HG03575 (cell line): ENCODE data around the gene ANTXR1.
"Not testable (repeated sequence)": the region's sequence is repeated elsewhere in the genome, so short reads cannot be mapped to it uniquely, and the experiment has no call there.

Experiments
- ATAC-seq: cut with Tn5 transposase; IDR thresholded peaks from one replicate; pipeline ENCODE4 v1.9.1; 2021; ENCODE audit not compliant: unreplicated experiment, insufficient number of reproducible peaks, low FRiP score; ENCODE audit errors: extremely low read depth

Gene ANTXR1

DNA sequence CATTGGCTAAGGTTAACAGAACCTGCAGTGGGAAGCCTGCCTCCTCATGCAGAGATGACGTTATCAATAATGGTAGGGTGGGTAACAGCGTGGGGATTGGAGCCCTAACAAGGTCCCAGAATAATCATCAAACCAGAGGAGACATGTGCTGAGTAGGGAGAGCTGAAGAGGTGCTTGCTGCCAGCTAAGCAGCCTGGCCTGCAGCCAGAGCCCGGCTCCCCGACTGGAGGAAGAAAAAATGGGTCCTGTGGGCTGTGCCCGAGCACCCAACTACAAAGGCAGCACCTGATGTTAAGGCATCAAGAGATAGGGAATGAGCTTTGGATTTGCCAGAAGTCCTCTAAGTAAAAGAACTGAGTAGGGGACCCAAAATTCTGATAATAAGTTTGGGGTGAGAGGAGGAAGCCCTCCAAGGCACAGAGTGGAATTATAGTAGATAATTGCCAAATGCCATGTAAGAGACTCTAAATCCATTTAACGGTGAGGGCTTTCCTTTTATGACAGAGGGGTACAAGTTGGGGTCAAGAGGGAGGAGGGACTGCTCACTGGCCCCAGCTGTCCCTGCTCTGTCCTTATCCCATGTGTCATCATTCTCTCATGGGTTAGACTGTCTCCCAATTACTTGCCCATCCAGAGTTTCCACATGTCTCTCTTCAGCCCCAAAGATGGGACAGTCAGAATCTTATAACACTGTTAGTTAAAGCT, 156.1 kb downstream of the ANTXR1 start:
- no peak for ATAC-seq

DNA sequence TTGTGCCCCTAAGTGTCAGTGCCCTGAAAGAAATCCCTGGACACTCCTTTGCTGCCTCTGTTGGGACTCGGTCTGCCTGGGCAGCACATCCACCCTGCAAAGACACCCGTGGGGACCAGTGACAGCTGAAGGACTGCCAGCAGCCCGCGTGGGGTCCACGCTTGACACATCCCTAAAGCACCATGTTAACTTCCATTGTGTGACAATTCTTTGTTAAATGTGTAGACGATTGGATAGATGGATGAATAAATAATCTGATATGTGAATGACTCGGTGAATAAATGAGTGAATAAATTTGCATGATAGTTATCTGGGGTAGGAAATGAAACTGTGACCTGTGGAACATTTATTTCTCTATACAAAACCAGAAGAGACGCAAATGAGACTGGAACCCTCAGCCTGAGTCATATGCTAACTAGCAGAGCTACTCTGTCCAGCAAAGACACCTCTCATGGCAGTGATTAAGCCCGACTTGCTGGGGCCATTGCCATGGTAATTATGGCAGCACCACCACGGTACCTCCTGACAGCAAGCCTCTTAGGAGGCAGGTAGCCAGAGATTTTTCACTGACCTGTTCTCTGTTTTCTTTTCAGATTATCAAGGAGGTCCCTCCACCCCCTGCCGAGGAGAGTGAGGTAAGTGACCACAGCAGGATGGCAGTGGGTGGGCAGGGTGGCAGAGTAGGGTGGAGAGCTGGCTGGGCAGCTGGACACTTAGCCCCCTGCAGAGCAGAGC, 156.8 kb downstream of the ANTXR1 start:
- no peak for ATAC-seq

DNA sequence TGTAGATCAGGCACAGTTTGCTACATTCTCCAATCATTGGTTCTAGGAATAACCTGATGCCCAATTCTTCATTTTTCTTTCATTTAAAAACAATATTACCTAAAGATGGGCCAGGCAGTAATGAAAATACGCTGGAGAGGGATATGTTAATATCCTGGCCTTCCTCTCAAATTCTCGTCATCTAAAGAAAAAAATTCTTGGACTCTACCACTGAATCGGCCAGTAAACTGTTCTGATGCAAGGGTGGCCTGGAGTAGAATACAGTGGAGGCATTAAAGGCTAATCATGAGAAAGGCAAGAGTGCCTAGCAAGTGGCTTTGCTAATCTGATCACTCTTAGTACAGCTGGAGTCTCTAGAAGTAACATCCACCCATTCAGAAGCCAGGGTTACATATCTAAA, 157.7 kb downstream of the ANTXR1 start:
- ATAC-seq: no peak

DNA sequence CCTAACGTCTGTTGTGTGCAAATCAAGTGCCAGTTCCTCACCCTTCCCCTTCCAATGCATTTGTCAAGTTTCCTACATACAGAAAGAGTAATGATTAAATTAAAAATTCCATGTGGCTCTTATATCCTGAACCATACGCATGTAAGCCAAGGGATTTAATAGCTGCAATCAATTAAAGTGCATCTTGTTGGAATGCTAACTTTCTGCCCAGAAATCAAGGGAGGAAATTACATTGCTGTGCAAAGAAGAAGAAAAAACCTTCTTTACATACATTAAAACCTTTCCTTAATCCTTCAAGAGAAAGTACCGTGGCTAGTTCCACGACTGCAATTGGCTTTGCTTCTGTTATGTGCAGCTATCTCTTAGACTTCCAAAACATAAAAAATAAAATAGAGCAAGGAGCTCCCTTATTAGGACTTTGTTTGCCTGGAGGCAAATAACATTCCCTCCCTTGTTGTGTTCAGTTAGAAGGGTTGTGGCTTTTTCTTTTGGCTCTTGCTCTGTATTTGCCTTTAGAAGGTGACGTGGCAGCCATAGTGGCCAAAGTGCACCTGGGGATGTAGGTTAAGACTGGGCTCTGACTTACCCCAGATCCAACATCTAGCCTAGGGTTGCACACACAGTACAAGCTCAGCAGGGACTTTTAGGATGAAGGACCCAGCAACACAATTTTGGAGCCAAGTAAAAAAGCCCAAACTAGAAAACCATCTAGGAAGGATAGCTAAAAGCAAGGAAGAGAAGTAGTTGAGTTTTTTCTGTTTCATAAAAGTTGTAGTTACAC, 158.3 kb downstream of the ANTXR1 start:
- no peak for ATAC-seq

DNA sequence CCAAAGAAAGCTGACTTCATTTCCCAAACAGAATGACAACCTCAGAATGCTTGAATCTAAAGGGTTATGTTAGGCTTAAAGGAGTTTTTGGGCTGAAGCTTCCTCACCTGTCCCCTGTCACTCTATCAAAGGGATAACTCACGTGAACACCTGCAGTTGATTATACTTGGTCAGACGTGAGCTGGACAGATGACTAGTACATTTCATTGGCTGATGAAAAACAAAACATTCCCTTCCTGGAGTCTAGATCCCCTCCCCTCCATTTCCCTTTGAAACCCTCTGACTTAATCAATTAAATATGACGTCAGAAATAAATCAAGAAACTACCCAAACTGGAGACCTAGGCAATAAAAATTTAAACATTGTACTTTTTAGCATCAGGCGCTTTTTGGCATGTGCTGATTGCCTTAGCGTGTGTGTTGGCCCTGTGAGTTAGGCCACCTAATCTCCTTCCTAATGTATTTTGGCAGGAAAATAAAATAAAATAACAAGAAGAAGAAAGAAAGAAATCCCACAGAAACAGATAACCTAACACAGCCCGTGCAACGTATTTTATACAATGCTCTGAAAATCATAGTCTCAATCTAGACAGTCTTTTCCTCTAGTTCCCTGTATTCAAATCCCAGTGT, 159.0 kb downstream of the ANTXR1 start:
- no peak for ATAC-seq

DNA sequence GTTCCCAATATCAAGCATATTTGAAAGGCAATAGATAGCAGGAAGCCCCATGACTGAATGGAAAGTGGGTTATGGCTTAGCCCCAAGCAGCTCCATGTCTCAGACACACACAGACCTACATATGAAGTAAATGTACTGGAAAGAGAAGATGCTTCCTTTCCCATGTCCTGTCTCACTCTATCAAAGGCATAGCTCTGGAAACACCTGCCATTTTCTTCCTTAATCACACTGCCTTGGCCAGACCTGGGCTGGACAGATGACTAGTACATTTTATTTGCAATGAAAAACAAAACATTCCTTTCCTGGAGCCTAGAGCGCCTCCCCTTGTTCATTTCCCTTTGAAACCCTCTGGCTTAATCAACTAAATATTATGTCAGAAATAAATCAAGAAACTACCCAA, 160.7 kb downstream of the ANTXR1 start:
- no peak for ATAC-seq

DNA sequence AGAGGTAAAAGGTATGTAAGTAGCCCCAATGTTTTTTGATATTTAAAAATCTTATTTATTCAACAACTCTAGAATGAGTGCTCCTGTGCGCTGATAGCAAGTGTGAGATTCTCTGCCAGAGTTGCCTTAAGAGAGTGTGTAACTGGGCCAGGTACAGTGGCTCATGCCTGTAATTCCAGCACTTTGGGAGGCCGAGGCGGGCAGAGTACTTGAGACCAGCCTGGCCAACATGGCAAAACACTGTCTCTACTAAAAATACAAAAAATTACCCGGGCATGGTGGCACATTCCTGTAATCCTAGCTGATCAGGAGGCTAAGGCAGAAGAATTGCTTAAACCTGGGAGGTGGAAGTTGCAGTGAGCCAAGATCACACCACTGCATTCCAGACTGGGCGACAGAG, 161.2 kb downstream of the ANTXR1 start:
- ATAC-seq: not testable (repeated sequence)

DNA sequence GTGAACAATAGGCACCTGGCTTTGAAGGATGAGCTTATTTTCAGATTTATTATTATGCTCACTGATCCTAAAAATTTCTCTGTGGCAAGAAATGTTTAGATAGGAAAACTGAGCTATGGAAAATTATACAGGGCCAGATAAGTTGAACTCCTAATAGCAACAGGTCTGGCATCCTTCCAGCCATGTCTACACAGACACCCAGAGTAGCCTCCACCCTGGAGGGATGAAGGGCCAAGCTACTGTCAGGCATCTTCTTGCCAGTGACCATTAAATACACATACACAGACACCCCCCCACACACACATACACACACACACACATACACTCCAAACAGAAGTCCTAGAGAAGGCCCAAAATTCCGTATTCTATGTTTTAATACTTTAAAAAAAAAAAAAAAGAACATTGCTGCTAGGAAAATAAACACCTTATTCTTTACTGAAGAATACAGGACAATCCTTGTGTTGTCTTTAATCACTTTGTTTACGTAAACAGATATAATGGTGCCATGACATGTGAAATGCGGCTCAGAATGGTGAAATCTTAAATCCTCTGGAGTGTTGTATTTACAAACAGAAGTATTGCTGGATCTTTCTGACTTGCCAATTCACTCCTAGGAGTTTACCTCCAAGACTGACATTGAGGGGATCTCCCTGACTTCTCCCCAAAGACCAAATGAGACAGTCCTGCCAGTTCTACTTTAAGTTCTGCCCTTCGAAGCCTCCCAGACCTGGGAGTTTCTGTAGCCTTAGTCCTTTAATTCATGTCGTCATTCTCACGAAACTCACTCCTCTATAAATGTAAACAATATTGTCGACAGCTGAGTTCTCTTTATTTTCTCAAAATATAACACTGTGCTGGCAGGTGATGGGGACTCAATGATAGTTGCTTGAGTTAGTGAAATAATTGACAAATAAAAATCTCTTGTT, 163.1 kb downstream of the ANTXR1 start:
- no peak for ATAC-seq

DNA sequence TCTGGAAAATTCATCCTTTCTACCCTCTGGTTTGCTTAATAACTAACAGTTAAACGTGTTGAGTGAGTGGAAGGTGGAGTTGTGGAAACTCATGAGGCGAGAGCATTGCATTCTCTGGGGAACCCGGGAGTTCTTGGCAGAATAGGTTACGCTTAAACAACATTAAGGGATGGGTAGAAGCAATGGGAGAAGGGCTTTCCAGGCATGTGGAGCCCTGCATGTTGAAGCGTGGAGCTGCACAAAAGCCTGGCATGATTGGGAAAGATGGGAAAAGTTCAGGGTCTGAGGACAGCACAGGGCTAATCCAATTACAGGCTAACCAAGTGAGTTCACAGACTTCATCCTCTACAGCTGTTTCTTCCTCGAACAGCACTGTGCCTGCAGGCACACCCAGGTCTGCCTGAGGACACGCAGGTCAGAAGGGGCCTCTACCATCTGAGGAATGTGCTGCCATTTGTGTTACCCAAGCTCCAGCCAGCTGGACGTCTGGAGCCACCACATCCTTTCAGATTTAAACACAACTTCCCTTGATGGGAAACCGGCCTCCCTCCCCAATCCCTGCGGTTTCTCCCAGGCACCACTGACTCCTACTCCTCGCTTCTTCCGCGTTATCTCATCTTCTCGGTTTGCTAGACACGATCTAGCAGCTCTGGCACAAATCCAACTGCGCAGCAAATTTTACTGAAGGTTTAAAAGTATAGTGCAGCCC, 164.2 kb downstream of the ANTXR1 start:
- ATAC-seq: no peak

DNA sequence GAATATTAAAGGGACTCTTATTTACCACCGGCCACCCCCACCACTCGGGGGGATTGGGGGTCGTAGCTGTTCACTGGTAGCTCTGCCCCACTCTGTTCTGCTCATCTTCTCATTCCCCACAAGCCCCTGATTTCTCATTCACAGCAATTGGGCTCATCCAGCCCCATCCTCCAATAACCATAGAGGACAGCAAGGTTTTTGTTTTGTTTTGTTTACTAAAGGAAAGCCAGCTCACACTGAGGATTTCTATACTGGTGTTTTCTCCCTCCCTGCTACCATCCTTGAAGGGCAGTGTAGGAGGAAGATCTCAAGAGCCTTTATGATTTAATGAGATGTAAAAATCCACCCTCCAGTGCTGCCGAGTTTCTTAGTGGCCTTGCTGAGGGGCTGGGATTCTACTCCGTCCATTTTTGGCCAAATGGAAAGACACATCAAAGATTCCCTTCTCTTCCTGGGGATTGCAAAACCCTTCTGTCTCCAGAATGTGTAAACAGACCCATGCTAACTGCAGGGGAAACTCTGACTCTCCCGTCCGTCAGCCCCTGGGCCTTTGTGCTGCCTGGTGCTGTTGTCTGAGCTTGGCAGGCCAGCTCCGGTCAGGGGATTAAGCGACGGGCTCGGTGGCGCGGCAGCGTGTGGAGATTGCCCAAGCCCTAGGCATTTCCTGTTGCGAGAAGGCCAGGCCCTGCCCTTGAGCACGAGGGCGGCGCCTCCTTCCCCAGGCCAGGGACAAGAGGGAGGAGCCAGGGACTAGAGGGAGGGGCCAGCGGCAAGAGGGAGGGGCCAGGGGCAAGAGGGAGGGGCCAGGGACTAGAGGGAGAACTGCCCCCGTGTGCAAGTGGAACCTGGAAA, 165.0 kb downstream of the ANTXR1 start:
- ATAC-seq: no peak

DNA sequence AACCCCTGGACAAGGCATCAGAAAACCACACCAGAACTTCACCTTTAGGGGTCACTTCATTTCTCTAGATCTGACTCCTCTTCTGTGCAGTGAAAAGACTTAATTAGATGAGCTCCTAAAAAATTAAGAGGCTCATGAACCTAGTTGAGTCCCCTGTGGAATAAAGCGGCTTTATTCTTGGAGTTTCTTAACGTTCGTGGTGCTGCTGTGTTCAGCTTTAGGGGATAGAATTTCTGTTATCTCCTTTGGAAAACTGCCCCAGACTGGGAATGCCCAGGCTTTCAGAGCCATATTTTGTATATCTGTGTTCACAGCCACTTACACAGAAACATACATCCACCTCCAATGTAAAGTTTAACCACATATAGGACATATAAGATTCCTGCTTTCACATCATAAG, 165.8 kb downstream of the ANTXR1 start:
- ATAC-seq: no peak

DNA sequence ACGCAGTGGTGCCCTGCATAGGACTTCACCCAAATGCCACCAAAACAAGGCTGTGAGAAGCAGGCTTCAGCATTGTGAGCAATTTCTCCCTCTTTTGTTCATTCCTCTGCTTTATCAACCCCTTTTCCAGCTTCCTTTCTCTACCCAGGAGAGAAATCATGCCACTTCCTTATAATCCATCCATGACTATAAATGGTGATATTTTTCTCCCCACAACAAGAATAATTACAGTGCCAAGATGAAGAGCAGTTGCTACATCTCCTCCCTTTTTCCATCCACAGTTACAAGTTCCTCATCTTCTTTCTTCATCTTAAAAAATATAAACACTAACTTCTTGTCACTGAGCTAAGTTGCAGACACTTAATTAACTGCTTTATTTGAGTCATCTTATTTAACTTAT, 167.2 kb downstream of the ANTXR1 start:
- ATAC-seq: no peak

DNA sequence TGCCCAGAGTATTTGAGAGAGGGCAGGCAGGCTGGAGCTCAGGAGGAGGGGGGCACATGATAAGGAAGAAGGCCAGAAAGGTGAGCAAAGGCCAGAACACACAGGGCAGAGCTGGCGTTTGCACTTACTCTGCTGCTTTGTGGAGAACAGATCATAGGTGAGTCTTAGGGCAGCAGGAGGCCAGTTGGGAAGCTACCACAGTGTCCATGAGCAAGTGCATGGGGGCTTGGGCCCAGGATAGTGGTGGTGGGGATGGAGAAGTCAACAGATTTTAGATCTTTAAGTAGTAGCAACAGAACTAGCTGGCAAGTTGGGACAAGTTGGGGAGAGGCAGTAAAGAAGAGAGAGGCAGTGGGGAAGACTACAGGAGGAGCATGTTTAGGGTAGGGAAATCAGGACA, 168.0 kb downstream of the ANTXR1 start:
- no peak for ATAC-seq

DNA sequence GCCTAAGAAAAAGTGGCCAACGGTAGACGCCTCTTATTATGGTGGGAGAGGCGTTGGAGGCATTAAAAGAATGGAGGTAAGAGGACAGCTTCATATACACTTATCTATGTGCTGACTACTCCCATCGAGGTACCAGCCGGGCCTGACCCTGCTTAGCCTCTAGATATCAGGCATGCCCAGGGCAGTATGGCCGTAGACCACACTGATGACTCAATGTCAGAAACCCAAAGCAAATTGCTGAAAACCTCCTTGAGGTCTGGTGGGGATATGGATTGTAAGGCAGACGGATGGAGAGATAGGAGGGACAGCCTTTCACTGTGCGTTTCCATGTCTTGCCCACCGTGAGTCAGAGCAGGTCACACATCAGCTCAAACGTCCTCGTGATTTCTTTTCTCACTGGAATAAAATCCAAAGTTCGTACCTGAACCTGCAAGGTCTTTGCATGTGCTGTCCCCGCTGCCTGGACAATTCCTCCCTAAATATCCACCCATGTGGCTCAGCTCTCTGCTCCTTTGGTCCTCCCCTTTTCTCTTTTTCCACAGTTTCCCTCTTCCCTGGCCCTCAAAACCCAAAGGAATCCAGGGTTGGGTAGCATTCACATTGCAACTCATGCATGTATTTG, 168.9 kb downstream of the ANTXR1 start:
- ATAC-seq: no peak

DNA sequence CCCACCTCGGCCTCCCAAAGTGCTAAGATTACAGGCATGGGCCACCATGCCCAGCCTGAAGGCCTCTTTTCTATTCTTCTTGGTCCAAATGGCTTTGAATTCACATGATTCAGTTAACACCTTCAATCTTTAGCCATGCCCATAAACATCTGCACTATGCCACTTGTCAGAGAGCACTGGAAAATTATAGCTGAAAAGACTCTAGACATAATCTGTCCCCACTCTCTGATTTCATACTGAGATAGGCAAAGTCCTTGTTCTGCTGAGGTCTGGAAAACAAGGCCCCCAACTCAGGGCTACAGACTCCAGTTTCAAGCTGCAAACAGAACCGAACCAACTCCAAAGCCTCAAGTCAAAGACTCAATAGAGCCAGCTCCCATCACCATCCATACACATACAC, 170.7 kb downstream of the ANTXR1 start:
- ATAC-seq: no peak

DNA sequence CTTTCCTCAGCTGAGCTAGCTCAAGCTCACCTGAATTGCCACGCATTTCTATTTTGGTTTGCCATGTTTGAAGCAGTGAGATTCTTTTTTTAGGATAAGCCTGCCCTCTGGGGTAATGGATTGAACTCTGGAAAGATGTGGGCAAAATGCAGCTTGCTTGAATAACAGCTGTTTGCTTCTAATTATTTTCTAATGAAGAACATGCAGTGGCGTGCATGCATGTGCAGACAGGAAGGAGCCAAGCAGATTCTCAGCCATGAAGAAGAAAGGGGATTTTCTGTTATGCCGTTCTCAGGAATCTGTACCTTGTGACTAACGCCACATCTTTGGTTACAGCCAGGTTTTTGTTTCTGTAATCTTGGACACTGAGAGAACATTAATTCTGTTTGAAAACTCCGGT, 171.2 kb downstream of the ANTXR1 start:
- no peak for ATAC-seq

DNA sequence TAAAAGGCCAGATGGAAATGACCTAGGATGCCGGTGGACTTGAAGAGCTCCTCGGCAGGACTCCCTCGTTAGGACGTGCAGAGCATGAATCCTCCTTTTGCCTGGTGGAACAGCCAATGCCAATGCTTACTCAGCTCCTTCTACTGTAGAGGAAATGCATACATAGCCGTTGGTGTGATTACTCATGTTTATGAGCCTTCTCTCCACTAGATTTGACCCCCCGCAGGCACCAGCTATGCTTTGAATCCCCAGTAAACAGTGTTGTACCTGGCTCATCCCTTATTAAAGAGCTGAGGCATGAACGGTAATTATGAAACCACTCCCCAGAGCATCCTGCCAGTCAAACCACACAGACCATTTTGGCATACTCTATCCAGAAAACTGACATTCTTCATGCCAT, 172.8 kb downstream of the ANTXR1 start:
- ATAC-seq: no peak
